Caco-2 (cell line): ENCODE data around the gene CRYBB1. TPM values are rescaled to one million over a fixed set of nuclear protein-coding genes. Genes with fewer than 3 reads are reported as not detected.

Experiments
- BruUV-seq: library from RNA; stranded (reverse); fragments of 400-500 nt; replicated peaks from 2 replicates; lab custom pipeline; 2021; lab: Mats Ljungman, UMichigan
- CTCF ChIA-PET: fragments of 300-600 bp; sonication (Branson Sonifier 250); formaldehyde crosslinking; loops from one replicate; lab custom pipeline; 2022; ENCODE audit warnings: antibody characterized with exemption; lab: Charles Lee
- POLR2A ChIA-PET: fragments of 300-600 bp; sonication (Branson Sonifier 250); formaldehyde crosslinking; loops from one replicate; lab custom pipeline; 2022; ENCODE audit warnings: antibody characterized with exemption; lab: Charles Lee
- DNase-seq, 2 experiments: peaks; one replicate each; pipeline versions ENCODE4 v3.0.0 to v3.0.0-alpha.2; 2020 to 2022
- H3K27me3 ChIP-seq: replicated peaks from 2 replicates; pipeline ENCODE4 v1.6.0; 2011; ENCODE audit warnings: low read length; ENCODE audit not compliant: control insufficient read depth, insufficient read depth
- H3K36me3 ChIP-seq: 2 replicates; pipeline ENCODE4 v1.5.1; 2011; ENCODE audit warnings: low read length; ENCODE audit not compliant: control insufficient read depth, insufficient read depth
- H3K4me1 ChIP-seq: fragments of 250-450 bp; sonication (Bioruptor Pico); 2 replicates; pipeline ENCODE4 v1.5.1; 2020; ENCODE audit warnings: mild to moderate bottlenecking
- H3K4me3 ChIP-seq: 2 replicates; pipeline ENCODE4 v1.5.1; 2011; ENCODE audit warnings: low read depth, mild to moderate bottlenecking, control low read depth, low read length
- H3K9me3 ChIP-seq: fragments of 250-450 bp; sonication (Bioruptor Pico); 2 replicates; pipeline ENCODE4 v1.5.1; 2020; ENCODE audit warnings: mild to moderate bottlenecking, moderate library complexity
- H3K27ac Mint-ChIP-seq: one replicate; pipeline ENCODE4 v1.8.0; 2022; ENCODE audit warnings: mixed read lengths; ENCODE audit not compliant: unreplicated experiment
- H3K27me3 Mint-ChIP-seq: one replicate; pipeline ENCODE4 v1.8.0; 2022; ENCODE audit warnings: mixed read lengths; ENCODE audit not compliant: insufficient read depth, unreplicated experiment
- H3K36me3 Mint-ChIP-seq: one replicate; pipeline ENCODE4 v1.8.0; 2022; ENCODE audit warnings: mild to moderate bottlenecking, mixed read lengths; ENCODE audit not compliant: insufficient read depth, unreplicated experiment
- H3K4me1 Mint-ChIP-seq: one replicate; pipeline ENCODE4 v1.8.0; 2022; ENCODE audit warnings: low read depth, mixed read lengths; ENCODE audit not compliant: unreplicated experiment
- H3K4me3 Mint-ChIP-seq: one replicate; pipeline ENCODE4 v1.8.0; 2022; ENCODE audit warnings: mild to moderate bottlenecking, moderate library complexity, mixed read lengths; ENCODE audit not compliant: unreplicated experiment
- H3K9me3 Mint-ChIP-seq: one replicate; pipeline ENCODE4 v1.8.0; 2022; ENCODE audit warnings: mixed read lengths; ENCODE audit not compliant: unreplicated experiment
- CTCF ChIP-seq, 2 experiments: fragments of 200-600 bp in 1 of 2; IDR thresholded peaks; 1 replicate in 1 of 2; 2 replicates in 1 of 2; pipeline versions ENCODE4 v1.5.1 to v1.8.0; 2011 to 2022; ENCODE audit warnings: antibody characterized with exemption in 1 of 2, control low read depth in 1 of 2, inconsistent platforms in 1 of 2, low read depth in 1 of 2, low read length in 1 of 2, mild to moderate bottlenecking in 1 of 2, moderate library complexity in 1 of 2; ENCODE audit not compliant: insufficient read depth in 1 of 2, severe bottlenecking in 1 of 2, unreplicated experiment in 1 of 2
- intact Hi-C: fragments of 100-400 bp; cut with micrococcal nuclease; formaldehyde crosslinking; loops from one replicate; pipeline ENCODE4 v1.10.0; 2022; ENCODE audit not compliant: unreplicated experiment
- total RNA-seq: library from RNA; stranded (reverse); gene quantifications from 2 replicates; pipeline ENCODE4 v1.2.3, GENCODE V29; 2022

CRYBB1 gene
- total RNA-seq, 1 experiment from 2014 or later = not detected

- intact Hi-C loops = no loop called here
- H3K4me3 ChIP-seq = no peak overlapping the region
- no peaks in the 10 kb centered on the region for H3K36me3 Mint-ChIP-seq
- TF ChIP-seq CTCF (IDR thresholded peaks at IDR 0.05; ENCODE audit: insufficient read depth in 1 of 2, low read depth in 1 of 2, low read length in 1 of 2, severe bottlenecking in 1 of 2, unreplicated experiment in 1 of 2) = no peak
- ChIA-PET POLR2A (no interaction called here), CTCF (no interaction called here)
- no peak overlapping the region for H3K4me3 Mint-ChIP-seq
- peaks cover 7% of the 10 kb centered on the region for H3K27me3 Mint-ChIP-seq
- H3K36me3 ChIP-seq = no peaks in the 10 kb centered on the region
- peaks cover 7% of the 10 kb centered on the region for H3K4me1 Mint-ChIP-seq
- no peaks in the 10 kb centered on the region for H3K27me3 ChIP-seq
- peaks cover 3% of the 10 kb centered on the region; the same call in 1 of the 2 replicates for H3K4me1 ChIP-seq
- no TSS peak for BruUV-seq
- peaks cover 6% of the 10 kb centered on the region for H3K9me3 Mint-ChIP-seq
- H3K27ac Mint-ChIP-seq = no peak overlapping the region
- DNase-seq = no peak
- H3K9me3 ChIP-seq = no peaks in the 10 kb centered on the region
Measured at GRCh38 chr22:26635117-26635516, 17.3 kb upstream of the CRYBB1 start.

- ChIA-PET CTCF (no interaction called here), POLR2A (no interaction called here)
- TF ChIP-seq CTCF (IDR thresholded peaks at IDR 0.05; ENCODE audit: insufficient read depth in 1 of 2, low read depth in 1 of 2, low read length in 1 of 2, severe bottlenecking in 1 of 2, unreplicated experiment in 1 of 2) = no peak
- Mint-ChIP-seq H3K4me1 (peaks cover 7% of the 10 kb centered on the region), H3K27ac (no peak overlapping the region), H3K36me3 (no peaks in the 10 kb centered on the region), H3K27me3 (peaks cover 7% of the 10 kb centered on the region), H3K4me3 (no peak overlapping the region), H3K9me3 (peaks cover 6% of the 10 kb centered on the region)
- DNase-seq = no peak
- Histone ChIP-seq H3K4me1 (peaks cover 5% of the 10 kb centered on the region), H3K36me3 (no peaks in the 10 kb centered on the region), H3K9me3 (no peaks in the 10 kb centered on the region), H3K27me3 (no peaks in the 10 kb centered on the region), H3K4me3 (no peak overlapping the region)
- intact Hi-C loops = no loop called here
- no TSS peak for BruUV-seq
Measured at GRCh38 chr22:26634189-26634588, 16.4 kb upstream of the CRYBB1 start.

- H3K27me3 Mint-ChIP-seq = peaks cover 7% of the 10 kb centered on the region
- DNase-seq = no peak
- H3K4me3 Mint-ChIP-seq = no peak overlapping the region
- ChIA-PET CTCF (interaction anchor here (0.6 kb wide), 1 partner anchor 11 kb away, joined by 3 read pairs; no protein-coding TSS in a partner anchor), POLR2A (no interaction called here)
- Histone ChIP-seq H3K4me3 (no peak overlapping the region), H3K9me3 (no peaks in the 10 kb centered on the region), H3K36me3 (no peaks in the 10 kb centered on the region), H3K27me3 (no peaks in the 10 kb centered on the region), H3K4me1 (peaks cover 9% of the 10 kb centered on the region)
- peaks cover 14% of the 10 kb centered on the region for H3K4me1 Mint-ChIP-seq
- BruUV-seq = no TSS peak
- TF ChIP-seq CTCF (IDR thresholded peaks at IDR 0.05; ENCODE audit: insufficient read depth in 1 of 2, low read depth in 1 of 2, low read length in 1 of 2, severe bottlenecking in 1 of 2, unreplicated experiment in 1 of 2) = no peak
- H3K27ac Mint-ChIP-seq = no peak overlapping the region
- H3K9me3 Mint-ChIP-seq = peaks cover 6% of the 10 kb centered on the region
- intact Hi-C loops = no loop called here
- H3K36me3 Mint-ChIP-seq = no peaks in the 10 kb centered on the region
Measured at GRCh38 chr22:26632422-26633155, 14.8 kb upstream of the CRYBB1 start.
